IMR-90 (cell line): ENCODE measurements around the gene HS3ST1.

Experiments used
- BHLHE40 ChIP-seq: fragments of 150-350 bp; IDR thresholded peaks from 2 replicates; pipeline ENCODE4 v1.6.1; 2016; ENCODE audit warnings: mild to moderate bottlenecking, low read depth, low read length
- CEBPB ChIP-seq: IDR thresholded peaks from 2 replicates; pipeline ENCODE4 v1.6.1; 2012; ENCODE audit warnings: low read depth, low read length, improper control_type of control experiment
- FOS ChIP-seq: fragments of 150-350 bp; IDR thresholded peaks from 2 replicates; pipeline ENCODE4 v1.6.1; 2016; ENCODE audit warnings: low read depth, low read length
- MAFK ChIP-seq: IDR thresholded peaks from 2 replicates; pipeline ENCODE4 v1.6.1; 2012; ENCODE audit warnings: low read depth, low read length, improper control_type of control experiment
- POLR2A ChIP-seq: IDR thresholded peaks from 2 replicates; pipeline ENCODE4 v1.6.1; 2012; ENCODE audit warnings: mild to moderate bottlenecking, low read depth, low read length
- RAD21 ChIP-seq: IDR thresholded peaks from 2 replicates; pipeline ENCODE4 v1.6.1; 2012; ENCODE audit warnings: low read length, improper control_type of control experiment
- RCOR1 ChIP-seq: IDR thresholded peaks from 2 replicates; pipeline ENCODE4 v1.6.1; 2012; ENCODE audit warnings: mild to moderate bottlenecking, low read length, improper control_type of control experiment; ENCODE audit not compliant: insufficient replicate concordance
- RFX5 ChIP-seq: IDR thresholded peaks from 2 replicates; pipeline ENCODE4 v1.8.0; 2012; ENCODE audit warnings: low read depth, mild to moderate bottlenecking, low read length, moderate library complexity
- SMC3 ChIP-seq: fragments of 150-350 bp; IDR thresholded peaks from 2 replicates; pipeline ENCODE4 v1.6.1; 2016; ENCODE audit warnings: low read depth, mild to moderate bottlenecking, antibody characterized with exemption, low read length, moderate library complexity
- TF ChIP-seq, protein P1 (sequence below): conservative IDR thresholded peaks from 2 replicates; pipeline ENCODE4 v1.5.1; 2012; ENCODE audit warnings: mild to moderate bottlenecking, low read depth, low read length, improper control_type of control experiment

DNA sequence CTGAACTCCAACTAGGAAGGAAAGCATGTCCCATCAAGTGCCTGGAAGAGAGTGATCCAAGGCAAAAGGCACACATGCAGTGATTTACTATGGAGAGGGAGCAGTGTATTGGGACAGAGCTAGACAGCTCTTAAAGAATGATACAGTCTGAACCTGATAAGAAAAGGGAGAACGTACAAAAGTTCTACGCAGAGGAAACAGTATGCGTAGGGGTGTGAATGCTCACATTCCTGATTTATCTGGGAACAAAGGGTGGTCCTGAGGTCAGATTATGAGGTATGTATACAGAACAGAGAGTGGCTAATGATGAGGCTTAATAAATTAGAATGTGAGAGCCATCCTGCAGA, 12.0 kb downstream of the HS3ST1 start:
- no peak for TF ChIP-seq POLR2A
- TF ChIP-seq, protein P1, sequence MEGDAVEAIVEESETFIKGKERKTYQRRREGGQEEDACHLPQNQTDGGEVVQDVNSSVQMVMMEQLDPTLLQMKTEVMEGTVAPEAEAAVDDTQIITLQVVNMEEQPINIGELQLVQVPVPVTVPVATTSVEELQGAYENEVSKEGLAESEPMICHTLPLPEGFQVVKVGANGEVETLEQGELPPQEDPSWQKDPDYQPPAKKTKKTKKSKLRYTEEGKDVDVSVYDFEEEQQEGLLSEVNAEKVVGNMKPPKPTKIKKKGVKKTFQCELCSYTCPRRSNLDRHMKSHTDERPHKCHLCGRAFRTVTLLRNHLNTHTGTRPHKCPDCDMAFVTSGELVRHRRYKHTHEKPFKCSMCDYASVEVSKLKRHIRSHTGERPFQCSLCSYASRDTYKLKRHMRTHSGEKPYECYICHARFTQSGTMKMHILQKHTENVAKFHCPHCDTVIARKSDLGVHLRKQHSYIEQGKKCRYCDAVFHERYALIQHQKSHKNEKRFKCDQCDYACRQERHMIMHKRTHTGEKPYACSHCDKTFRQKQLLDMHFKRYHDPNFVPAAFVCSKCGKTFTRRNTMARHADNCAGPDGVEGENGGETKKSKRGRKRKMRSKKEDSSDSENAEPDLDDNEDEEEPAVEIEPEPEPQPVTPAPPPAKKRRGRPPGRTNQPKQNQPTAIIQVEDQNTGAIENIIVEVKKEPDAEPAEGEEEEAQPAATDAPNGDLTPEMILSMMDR = no peak
- no peak for TF ChIP-seq RCOR1
- TF ChIP-seq RAD21 = no peak
- TF ChIP-seq FOS = no peak
- no peak for TF ChIP-seq RFX5
- TF ChIP-seq MAFK = no peak
- no peak for TF ChIP-seq BHLHE40
- TF ChIP-seq SMC3 = no peak
- TF ChIP-seq CEBPB = no peak
